ENCODE data around the gene ACTR5. TPM values are rescaled to one million over a fixed set of nuclear protein-coding genes. Genes with fewer than 3 reads are reported as not detected.

ACTR5 gene
- total RNA-seq, 5 donors from 2014 or later (not counting 1 experiment from before 2014, with no cell fraction given): 15.8 to 20.1 (median 18.8) TPM

- H3K4me1 Mint-ChIP-seq: peaks cover 63 to 71% (median 69%) of the 10 kb centered on the region in 3 donors
- H3K9me3 Mint-ChIP-seq: peaks cover 0 to 5% (median 0%) of the 10 kb centered on the region in 3 donors
- CTCF ChIA-PET: interaction anchor here in 1 of 2 donors (0.6 kb wide), 1 partner anchor 86 kb away, joined by 4 read pairs; no protein-coding TSS in a partner anchor
- Histone ChIP-seq H3K4me3 (ENCODE audit: control insufficient read depth in 1 of 2, extremely low read depth in 1 of 2, low read length in 1 of 2) (no peak overlapping the region), H3K27ac (ENCODE audit: low read length) (no peak overlapping the region), H3K9me3 (no peaks in the 10 kb centered on the region), H3K36me3 (ENCODE audit: control insufficient read depth in 2 of 2, extremely low read depth in 1 of 2, insufficient read depth in 1 of 2, low read length in 1 of 2) (no peaks in the 10 kb centered on the region), H3K27me3 (replicated peaks in 1 of 2; ENCODE audit: control insufficient read depth in 2 of 2, extremely low read depth in 1 of 2, insufficient read depth in 2 of 2, low read length in 1 of 2) (peaks cover 24 to 97% of the 10 kb centered on the region in 2 experiments), H3K4me1 (ENCODE audit: control insufficient read depth in 1 of 2, extremely low read depth in 1 of 2, insufficient read depth in 2 of 2, low read length in 2 of 2) (peaks cover 10 to 83% of the 10 kb centered on the region in 2 experiments)
- WGBS (ENCODE audit: insufficient coverage): 12% methylated on average over 44 of the region's 56 CpGs
- peaks cover 4% of the 10 kb centered on the region for H3K36me3 Mint-ChIP-seq
- DNase-seq: peak in 2 of 35 experiments; percentile 11 to 25
- peak overlapping the region in 2 of 3 donors; percentile 34 to 65 for H3K4me3 Mint-ChIP-seq
- H3K27me3 Mint-ChIP-seq: peaks cover 73 to 90% of the 10 kb centered on the region in 2 donors
- POLR2A ChIA-PET: interaction anchor here in 1 of 2 donors (0.6 kb wide), 1 partner anchor 11 kb away, joined by 3 read pairs; no protein-coding TSS in a partner anchor
- H3K27ac Mint-ChIP-seq: peak overlapping the region in 1 of 2 donors; percentile 66
- no peak for ATAC-seq (replicated peaks in 1 of 4)
Measured at GRCh38 chr20:38728191-38728781, 20.0 kb upstream of the ACTR5 start.

- Histone ChIP-seq H3K27ac (ENCODE audit: low read length) (no peak overlapping the region), H3K27me3 (replicated peaks in 1 of 2; ENCODE audit: control insufficient read depth in 2 of 2, extremely low read depth in 1 of 2, insufficient read depth in 2 of 2, low read length in 1 of 2) (peaks cover 27 to 93% of the 10 kb centered on the region in 2 experiments), H3K9me3 (no peaks in the 10 kb centered on the region), H3K4me1 (ENCODE audit: control insufficient read depth in 1 of 2, extremely low read depth in 1 of 2, insufficient read depth in 2 of 2, low read length in 2 of 2) (peaks cover 10 to 76% of the 10 kb centered on the region in 2 experiments), H3K4me3 (ENCODE audit: control insufficient read depth in 1 of 2, extremely low read depth in 1 of 2, low read length in 1 of 2) (peak overlapping the region in 1 of 2 donors; percentile 25), H3K36me3 (ENCODE audit: control insufficient read depth in 2 of 2, extremely low read depth in 1 of 2, insufficient read depth in 1 of 2, low read length in 1 of 2) (no peaks in the 10 kb centered on the region)
- H3K4me3 Mint-ChIP-seq: peak overlapping the region; percentile 37 to 65 (median 41)
- peaks cover 4% of the 10 kb centered on the region for H3K36me3 Mint-ChIP-seq
- H3K4me1 Mint-ChIP-seq: peaks cover 63 to 67% (median 64%) of the 10 kb centered on the region in 3 donors
- DNase-seq (peak in 3 of 35 experiments; percentile 5 to 26 (median 7)), ATAC-seq (replicated peaks in 1 of 4) (no peak)
- H3K27ac Mint-ChIP-seq: peak overlapping the region in 1 of 2 donors; percentile 85
- H3K27me3 Mint-ChIP-seq: peaks cover 78 to 93% of the 10 kb centered on the region in 2 donors
- H3K9me3 Mint-ChIP-seq: peaks cover 0 to 5% (median 0%) of the 10 kb centered on the region in 3 donors
- ChIA-PET CTCF (no interaction called here), POLR2A (interaction anchor here in 1 of 2 donors (0.6 kb wide), 1 partner anchor 10 kb away, joined by 3 read pairs; no protein-coding TSS in a partner anchor)
- 6% methylated on average over 26 of the region's 41 CpGs for WGBS (ENCODE audit: insufficient coverage)
Measured at GRCh38 chr20:38728911-38729642, 19.2 kb upstream of the ACTR5 start.

GRCh38 chr20:38729767-38730166 lies 18.5 kb upstream of the ACTR5 start:
- 17% methylated on average over 6 of the region's 7 CpGs for WGBS (ENCODE audit: insufficient coverage)
- peaks cover 0 to 5% (median 0%) of the 10 kb centered on the region in 3 donors for H3K9me3 Mint-ChIP-seq
- POLR2A ChIA-PET: no interaction called here
- no peak for ATAC-seq (replicated peaks in 1 of 4)
- H3K36me3 ChIP-seq (ENCODE audit: control insufficient read depth in 2 of 2, extremely low read depth in 1 of 2, insufficient read depth in 1 of 2, low read length in 1 of 2): no peaks in the 10 kb centered on the region
- H3K4me3 Mint-ChIP-seq: peak overlapping the region in 2 of 3 donors; percentile 36 to 65
- H3K27ac Mint-ChIP-seq: peak overlapping the region in 1 of 2 donors; percentile 14
- H3K36me3 Mint-ChIP-seq: peaks cover 4% of the 10 kb centered on the region
- peaks cover 59 to 63% (median 61%) of the 10 kb centered on the region in 3 donors for H3K4me1 Mint-ChIP-seq
- peaks cover 83 to 96% of the 10 kb centered on the region in 2 donors for H3K27me3 Mint-ChIP-seq
- peak overlapping the region in 1 of 2 donors; percentile 25 for H3K4me3 ChIP-seq (ENCODE audit: control insufficient read depth in 1 of 2, extremely low read depth in 1 of 2, low read length in 1 of 2)
- CTCF ChIA-PET: no interaction called here
- H3K4me1 ChIP-seq (ENCODE audit: control insufficient read depth in 1 of 2, extremely low read depth in 1 of 2, insufficient read depth in 2 of 2, low read length in 2 of 2): peaks cover 10 to 70% of the 10 kb centered on the region in 2 experiments
- no peak overlapping the region for H3K27ac ChIP-seq (ENCODE audit: low read length)
- H3K27me3 ChIP-seq (replicated peaks in 1 of 2; ENCODE audit: control insufficient read depth in 2 of 2, extremely low read depth in 1 of 2, insufficient read depth in 2 of 2, low read length in 1 of 2): peaks cover 27 to 91% of the 10 kb centered on the region in 2 experiments
- peak in 2 of 35 experiments; percentile 10 to 31 for DNase-seq
- H3K9me3 ChIP-seq: no peaks in the 10 kb centered on the region

GRCh38 chr20:38730167-38730988 lies 17.9 kb upstream of the ACTR5 start:
- peak in 1 of 4 experiments; percentile 22 for ATAC-seq (replicated peaks in 1 of 4)
- Mint-ChIP-seq H3K27me3 (peaks cover 85 to 96% of the 10 kb centered on the region in 2 donors), H3K4me3 (peak overlapping the region; percentile 63 to 70 (median 65)), H3K9me3 (peaks cover 0 to 5% (median 0%) of the 10 kb centered on the region in 3 donors), H3K4me1 (peaks cover 54 to 58% (median 56%) of the 10 kb centered on the region in 3 donors), H3K27ac (peak overlapping the region in 1 of 2 donors; percentile 57), H3K36me3 (peaks cover 4% of the 10 kb centered on the region)
- WGBS (ENCODE audit: insufficient coverage): 13% methylated on average over 34 of the region's 41 CpGs
- peak in 4 of 35 experiments; percentile 11 to 38 (median 16) for DNase-seq
- ChIA-PET POLR2A (no interaction called here), CTCF (interaction anchor here (0.6 to 2.1 kb wide), 2 partner anchors 18 to 42 kb away, joined by 3 to 8 read pairs; partner anchors contain the start of gene ACTR5 (in 1 of the 2))
- no peaks in the 10 kb centered on the region for H3K9me3 ChIP-seq
- peak overlapping the region; percentile 52 to 63 for H3K4me3 ChIP-seq (ENCODE audit: control insufficient read depth in 1 of 2, extremely low read depth in 1 of 2, low read length in 1 of 2)
- no peaks in the 10 kb centered on the region for H3K36me3 ChIP-seq (ENCODE audit: control insufficient read depth in 2 of 2, extremely low read depth in 1 of 2, insufficient read depth in 1 of 2, low read length in 1 of 2)
- no peak overlapping the region for H3K27ac ChIP-seq (ENCODE audit: low read length)
- peaks cover 8 to 64% of the 10 kb centered on the region in 2 experiments for H3K4me1 ChIP-seq (ENCODE audit: control insufficient read depth in 1 of 2, extremely low read depth in 1 of 2, insufficient read depth in 2 of 2, low read length in 2 of 2)
- peaks cover 25 to 90% of the 10 kb centered on the region in 2 experiments for H3K27me3 ChIP-seq (replicated peaks in 1 of 2; ENCODE audit: control insufficient read depth in 2 of 2, extremely low read depth in 1 of 2, insufficient read depth in 2 of 2, low read length in 1 of 2)

- Mint-ChIP-seq H3K4me1 (peaks cover 47 to 52% (median 50%) of the 10 kb centered on the region in 3 donors), H3K4me3 (peak overlapping the region; percentile 63 to 70 (median 65)), H3K27ac (peak overlapping the region in 1 of 2 donors; percentile 20), H3K27me3 (peaks cover 86 to 97% of the 10 kb centered on the region in 2 donors), H3K36me3 (peaks cover 4% of the 10 kb centered on the region), H3K9me3 (peaks cover 0 to 5% (median 0%) of the 10 kb centered on the region in 3 donors)
- ChIA-PET CTCF (interaction anchor here (0.6 to 2.1 kb wide), 6 partner anchors 9 to 258 kb away, joined by 3 to 8 read pairs (median 4); partner anchors contain the start of gene ACTR5 (in 1 of the 2)), POLR2A (no interaction called here)
- ATAC-seq (replicated peaks in 1 of 4) (peak; percentile 76 to 81 (median 78)), DNase-seq (peak in 34 of 35 experiments; percentile 44 to 88 (median 68))
- H3K27me3 ChIP-seq (replicated peaks in 1 of 2; ENCODE audit: control insufficient read depth in 2 of 2, extremely low read depth in 1 of 2, insufficient read depth in 2 of 2, low read length in 1 of 2): peaks cover 21 to 82% of the 10 kb centered on the region in 2 experiments
- H3K4me1 ChIP-seq (ENCODE audit: control insufficient read depth in 1 of 2, extremely low read depth in 1 of 2, insufficient read depth in 2 of 2, low read length in 2 of 2): peaks cover 5 to 56% of the 10 kb centered on the region in 2 experiments
- H3K27ac ChIP-seq (ENCODE audit: low read length): no peak overlapping the region
- WGBS (ENCODE audit: insufficient coverage): 3% methylated on average over 23 of the region's 40 CpGs
- H3K4me3 ChIP-seq (ENCODE audit: control insufficient read depth in 1 of 2, extremely low read depth in 1 of 2, low read length in 1 of 2): peak overlapping the region; percentile 52 to 63
- no peaks in the 10 kb centered on the region for H3K36me3 ChIP-seq (ENCODE audit: control insufficient read depth in 2 of 2, extremely low read depth in 1 of 2, insufficient read depth in 1 of 2, low read length in 1 of 2)
- no peaks in the 10 kb centered on the region for H3K9me3 ChIP-seq
Measured at GRCh38 chr20:38730989-38731737, 17.1 kb upstream of the ACTR5 start.

All from T-cell (primary cell).